GM19035 (cell line): ENCODE data around the gene BRIP1.
"Not testable (repeated sequence)": the region's sequence is repeated elsewhere in the genome, so short reads cannot be mapped to it uniquely, and the experiment has no call there.

Source experiments
- ATAC-seq: cut with Tn5 transposase; IDR thresholded peaks from one replicate; pipeline ENCODE4 v1.9.1; 2021; ENCODE audit not compliant: unreplicated experiment

Gene BRIP1

GRCh38 chr17:61702450-61702849, 160.9 kb downstream of the BRIP1 start:
- no peak for ATAC-seq

DNA sequence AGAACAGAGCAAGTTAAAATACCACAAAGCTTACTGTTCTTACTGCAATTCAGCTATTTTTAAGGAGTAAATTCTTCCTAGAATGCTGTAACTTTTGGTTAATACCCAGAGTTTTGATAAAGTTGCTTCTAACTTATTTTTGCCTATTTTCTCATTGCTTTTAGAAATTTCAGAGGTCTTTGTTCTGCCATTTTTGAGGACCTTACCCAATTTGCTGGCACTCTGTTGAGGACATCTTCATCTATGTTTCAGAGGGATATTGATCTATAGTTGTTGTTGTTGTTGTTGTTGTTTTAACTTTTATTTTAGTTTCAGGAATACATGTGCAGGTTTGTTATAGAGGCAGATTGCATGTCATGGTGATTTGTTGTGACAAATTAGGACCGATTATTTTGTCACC, 161.3 kb downstream of the BRIP1 start:
- no peak for ATAC-seq

- no peak for ATAC-seq
Measured at GRCh38 chr17:61701334-61701733, 162.0 kb downstream of the BRIP1 start.

- no peak for ATAC-seq
Measured at GRCh38 chr17:61700252-61700651, 163.1 kb downstream of the BRIP1 start.

- ATAC-seq = no peak
Measured at GRCh38 chr17:61699694-61700093, 163.6 kb downstream of the BRIP1 start.

DNA sequence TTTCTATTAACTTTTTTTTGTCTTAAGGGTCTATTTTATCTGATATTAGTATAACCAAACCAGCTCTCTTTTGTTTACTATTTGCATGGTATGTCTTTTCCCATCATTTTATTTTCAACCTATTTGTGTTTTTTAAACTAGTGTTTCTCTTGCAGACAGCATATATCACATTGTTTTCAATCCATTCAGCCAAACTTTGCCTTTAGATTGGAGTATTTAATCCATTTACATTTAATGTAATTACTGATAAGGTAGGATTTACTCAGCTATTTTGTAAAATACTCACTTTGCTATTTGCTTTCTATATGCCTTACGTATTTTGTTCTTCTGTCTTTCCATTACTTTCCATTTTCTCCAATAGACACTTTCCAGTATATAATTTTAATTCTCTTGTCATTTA, 164.3 kb downstream of the BRIP1 start:
- no peak for ATAC-seq

DNA sequence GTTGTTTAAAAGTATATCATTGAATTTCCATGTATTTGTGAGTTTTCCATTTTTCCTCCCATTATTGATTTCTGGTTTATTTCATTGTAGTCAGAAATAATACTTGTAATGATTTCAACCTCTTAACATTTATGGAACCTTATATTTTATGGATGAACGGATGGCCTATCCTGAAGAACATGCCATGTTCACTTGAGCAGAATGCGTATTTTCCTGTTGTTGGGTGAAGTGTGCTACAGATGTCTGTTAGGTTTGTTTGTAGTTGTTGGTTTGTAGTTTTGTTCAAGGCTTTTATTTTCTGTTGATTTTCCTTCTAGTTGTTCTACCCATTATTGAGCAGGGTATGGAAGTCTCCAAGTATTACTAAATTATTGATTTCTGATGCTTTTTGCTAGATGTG, 165.1 kb downstream of the BRIP1 start:
- no peak for ATAC-seq

- ATAC-seq = no peak
Measured at GRCh38 chr17:61695779-61696337, 167.5 kb downstream of the BRIP1 start.

DNA sequence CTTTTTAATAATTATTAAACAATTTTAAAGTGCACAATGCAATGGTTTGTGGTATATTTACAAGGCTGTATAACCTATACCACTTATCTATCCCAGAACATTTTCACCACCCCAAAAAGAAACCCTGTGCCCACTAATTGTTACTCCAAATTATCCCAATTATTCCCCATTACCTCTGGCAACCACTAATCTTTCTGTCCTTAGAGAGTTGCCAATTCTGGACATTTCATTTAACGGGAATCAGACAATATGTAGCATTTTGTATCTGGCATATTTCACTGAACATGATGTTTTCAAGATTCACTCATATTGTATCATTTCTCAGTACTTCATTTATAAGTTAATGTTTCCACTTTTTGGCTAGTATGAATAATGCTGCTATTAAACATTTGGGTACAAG, 169.2 kb downstream of the BRIP1 start:
- ATAC-seq = no peak

DNA sequence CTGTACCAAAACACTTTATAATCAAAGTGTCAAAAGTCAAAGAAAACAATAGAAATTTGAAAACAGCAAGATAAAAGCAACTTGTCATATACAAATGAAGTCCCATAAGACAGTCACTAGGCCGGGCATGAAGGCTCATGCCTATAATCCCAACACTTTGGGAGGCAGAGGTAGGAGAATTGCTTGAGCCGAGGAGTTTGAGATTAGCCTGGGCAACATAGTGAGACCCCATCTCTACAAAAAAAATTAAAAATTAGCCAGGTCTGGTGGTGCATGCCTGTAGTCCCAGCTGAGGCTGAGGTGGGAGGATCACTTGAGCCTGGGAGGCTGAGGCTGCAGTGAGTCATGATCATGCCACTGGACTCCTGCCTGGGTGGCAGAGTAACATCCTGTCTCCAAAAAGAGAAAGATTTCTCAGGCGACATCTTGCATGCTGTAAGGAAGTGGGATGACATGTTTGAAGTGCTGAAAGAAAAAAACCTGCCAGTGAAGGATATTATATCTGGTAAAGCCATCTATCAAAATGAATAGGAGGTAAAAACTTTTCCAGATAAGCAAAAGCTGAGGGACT, 173.6 kb downstream of the BRIP1 start:
- no peak for ATAC-seq

GRCh38 chr17:61687769-61688168, 175.6 kb downstream of the BRIP1 start:
- no peak for ATAC-seq

GRCh38 chr17:61686113-61686512, 177.2 kb downstream of the BRIP1 start:
- no peak for ATAC-seq

GRCh38 chr17:61684818-61685217, 178.5 kb downstream of the BRIP1 start:
- no peak for ATAC-seq

DNA sequence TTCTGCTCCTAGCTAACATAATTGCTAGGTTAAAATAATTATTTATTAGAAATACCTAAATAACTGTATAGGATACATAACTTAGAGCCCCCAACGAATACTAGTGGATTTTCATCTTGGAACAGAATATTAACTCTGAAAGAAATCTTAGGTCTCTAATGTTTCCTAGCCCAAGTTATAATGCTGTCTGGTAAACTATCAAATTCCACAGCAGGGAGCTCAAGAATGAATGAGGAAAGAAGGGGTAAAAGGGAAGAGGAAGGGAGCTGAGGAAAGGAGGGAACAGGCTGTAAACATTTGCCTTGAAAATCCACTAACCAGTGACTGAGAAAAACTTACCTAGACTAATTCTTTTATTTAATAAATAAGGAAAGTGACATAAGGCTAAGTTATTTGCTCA, 179.2 kb downstream of the BRIP1 start:
- no peak for ATAC-seq

DNA sequence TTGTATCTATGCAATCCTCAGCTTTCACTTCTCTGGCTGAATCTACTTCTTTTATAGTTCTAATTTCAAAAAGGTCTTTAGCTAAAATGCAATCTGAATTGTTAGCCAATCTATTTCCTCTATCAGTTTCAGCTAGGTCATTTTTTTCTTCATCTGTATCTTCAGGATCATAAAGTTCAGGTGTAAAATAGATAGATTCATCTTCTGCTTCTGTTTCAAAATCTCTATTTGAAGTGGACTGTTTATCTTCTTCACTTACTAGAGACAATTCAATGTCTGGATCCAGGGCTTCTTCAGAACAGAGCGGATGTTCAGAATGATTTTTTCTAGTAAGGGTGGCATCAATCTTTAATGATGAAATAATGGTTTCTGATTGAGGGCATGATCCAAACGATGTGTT, 179.9 kb downstream of the BRIP1 start:
- no peak for ATAC-seq

GRCh38 chr17:61680921-61681320, 182.4 kb downstream of the BRIP1 start:
- ATAC-seq = no peak

DNA sequence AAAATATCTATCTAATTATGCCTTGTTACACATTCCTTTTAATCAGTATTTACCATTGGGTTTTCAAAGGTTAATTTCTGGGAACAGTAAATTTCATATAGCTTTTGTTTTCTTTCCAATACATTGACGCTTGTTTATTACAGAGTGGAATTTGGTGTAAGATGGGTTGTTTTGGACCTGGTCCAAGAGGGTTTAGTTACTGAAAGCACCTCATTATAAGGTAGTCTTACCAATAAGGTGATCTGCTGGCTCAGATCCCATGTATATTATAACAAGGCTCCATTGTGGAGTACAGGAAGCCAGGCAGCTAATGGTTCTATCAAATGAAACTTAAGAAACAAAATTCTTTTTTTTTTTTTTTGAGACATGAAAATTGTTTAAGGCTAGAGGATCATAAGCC, 185.0 kb downstream of the BRIP1 start:
- ATAC-seq = no peak

DNA sequence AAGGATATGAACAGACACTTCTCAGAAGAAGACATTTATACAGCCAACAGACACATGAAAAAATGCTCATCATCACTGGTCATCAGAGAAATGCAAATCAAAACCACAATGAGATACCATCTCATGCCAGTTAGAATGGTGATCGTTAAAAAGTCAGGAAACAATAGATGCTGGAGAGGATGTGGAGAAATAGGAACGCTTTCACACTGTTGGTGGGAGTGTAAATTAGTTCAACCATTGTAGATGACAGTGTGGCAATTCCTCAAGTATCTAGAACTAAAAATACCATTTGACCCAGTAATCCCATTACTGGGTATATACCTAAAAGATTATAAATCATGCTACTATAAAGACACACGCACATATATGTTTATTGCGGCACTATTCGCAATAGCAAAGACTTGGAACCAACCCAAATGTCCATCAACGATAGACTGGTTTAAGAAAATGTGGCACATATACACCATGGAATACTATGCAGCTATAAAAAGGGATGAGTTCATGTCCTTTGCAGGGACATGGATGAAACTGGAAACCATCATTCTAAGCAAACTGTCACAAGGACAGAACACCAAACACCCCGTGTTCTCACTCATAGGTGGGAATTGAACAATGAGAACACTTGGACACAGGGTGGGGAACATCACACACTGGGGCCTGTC, 186.0 kb downstream of the BRIP1 start:
- ATAC-seq = not testable (repeated sequence)

- not testable (repeated sequence) for ATAC-seq
Measured at GRCh38 chr17:61676522-61676921, 186.8 kb downstream of the BRIP1 start.

DNA sequence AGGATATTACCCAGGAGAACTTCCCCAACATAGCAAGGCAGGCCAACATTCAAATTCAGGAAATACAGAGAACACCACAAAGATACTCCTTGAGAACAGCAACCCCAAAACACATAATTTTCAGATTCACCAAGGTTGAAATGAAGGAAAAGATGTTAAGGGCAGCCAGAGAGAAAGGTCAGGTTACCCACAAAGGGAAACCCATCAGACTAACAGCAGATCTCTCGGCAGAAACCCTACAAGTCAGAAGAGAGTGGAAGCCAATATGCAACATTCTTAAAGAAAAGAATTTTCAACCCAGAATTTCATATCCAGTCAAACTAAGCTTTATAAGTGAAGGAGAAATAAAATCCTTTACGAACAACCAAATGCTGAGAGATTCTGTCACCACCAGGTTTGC, 188.7 kb downstream of the BRIP1 start:
- not testable (repeated sequence) for ATAC-seq

DNA sequence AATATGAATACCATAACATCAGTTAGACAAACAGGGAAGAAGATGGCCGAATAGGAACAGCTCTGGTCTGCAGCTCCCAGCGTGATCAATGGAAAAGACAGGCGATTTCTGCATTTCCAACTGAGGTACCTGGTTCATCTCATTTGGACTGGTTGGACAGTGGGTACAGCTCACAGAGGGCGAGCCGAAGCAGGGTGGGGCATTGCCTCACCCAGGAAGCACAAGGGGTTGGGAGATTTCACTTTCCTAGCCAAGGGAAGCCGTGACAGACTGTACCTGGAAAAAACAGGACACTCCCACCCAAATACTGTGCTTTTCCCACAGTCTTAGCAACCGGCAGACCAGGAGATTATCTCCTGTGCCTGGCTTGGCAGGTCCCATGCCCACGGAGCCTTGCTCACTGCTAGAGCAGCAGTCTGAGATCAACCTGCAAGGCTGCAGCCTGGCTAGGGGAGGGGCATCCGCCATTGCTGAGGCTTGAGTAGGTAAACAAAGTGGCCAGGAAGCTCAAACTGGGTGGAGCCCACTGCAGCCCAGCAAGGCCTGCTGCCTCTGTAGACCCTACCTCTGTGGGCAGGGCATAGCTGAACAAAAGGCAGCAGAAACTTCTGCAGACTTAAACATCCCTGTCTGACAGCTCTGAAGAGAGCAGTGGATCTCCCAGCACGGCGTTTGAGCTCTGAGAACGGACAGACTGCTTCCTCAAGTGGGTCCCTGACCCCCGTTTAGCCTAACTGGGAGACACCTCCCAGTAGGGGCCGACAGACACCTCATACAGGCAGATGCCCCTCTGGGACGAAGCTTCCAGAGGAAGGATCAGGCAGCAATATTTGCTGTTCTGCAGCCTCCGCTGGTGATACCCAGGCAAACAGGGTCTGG, 190.1 kb downstream of the BRIP1 start:
- not testable (repeated sequence) for ATAC-seq

- ATAC-seq = no peak
Measured at GRCh38 chr17:61672140-61672539, 191.2 kb downstream of the BRIP1 start.
